Left kidney (tissue), 2 donors: ENCODE measurements around the gene PURA. TPM values are rescaled to one million over a fixed set of nuclear protein-coding genes. Genes with fewer than 3 reads are reported as not detected.

ENCODE experiments used
- DNase-seq: peaks from one replicate; pipeline ENCODE4 v3.0.0-alpha.2; 2013
- polyA plus RNA-seq: library from polyadenylated mRNA; unstranded; fragments of 120-200 nt; gene quantifications from one replicate; pipeline ENCODE4 v1.2.1, GENCODE V29; 2013; ENCODE audit not compliant: insufficient read length

PURA gene
- polyA plus RNA-seq, 1 donor, result 13.0 TPM

DNA sequence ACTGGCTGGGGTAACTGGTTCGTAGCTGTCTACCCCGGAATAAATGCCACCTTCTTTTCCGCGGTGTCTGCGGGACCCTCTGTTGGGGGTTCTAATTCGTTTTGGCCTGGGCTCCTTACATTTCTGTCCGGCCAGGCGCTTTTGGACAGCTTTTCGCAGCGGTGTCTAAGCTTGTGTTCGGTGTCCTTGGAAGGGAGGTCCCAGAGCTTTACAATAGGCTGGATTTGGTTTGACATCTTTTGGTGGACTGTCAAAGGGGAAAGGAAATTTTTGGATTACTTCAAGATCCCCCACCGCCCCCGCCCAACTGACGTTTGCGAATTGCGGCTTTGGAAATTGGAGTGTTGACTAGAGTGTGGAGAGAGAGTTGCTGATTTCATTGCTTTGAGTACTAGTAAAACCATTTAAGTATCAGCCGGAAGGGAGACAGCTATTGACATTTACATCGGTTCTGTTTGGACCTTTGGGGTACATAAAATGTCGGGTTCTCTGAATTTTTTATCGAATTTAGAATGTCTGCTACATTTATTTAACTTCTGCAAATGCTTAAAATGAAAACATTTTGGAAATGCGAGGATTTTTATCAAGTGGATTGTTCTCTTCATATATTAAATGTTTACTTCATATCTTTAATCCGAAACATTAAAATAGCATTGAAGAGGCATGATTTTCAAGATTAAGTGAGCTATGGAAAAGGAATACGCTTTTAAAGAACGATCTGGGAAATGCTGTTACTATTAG lies 4.7 kb upstream of the PURA start:
- DNase-seq, result peak; percentile 39

DNA sequence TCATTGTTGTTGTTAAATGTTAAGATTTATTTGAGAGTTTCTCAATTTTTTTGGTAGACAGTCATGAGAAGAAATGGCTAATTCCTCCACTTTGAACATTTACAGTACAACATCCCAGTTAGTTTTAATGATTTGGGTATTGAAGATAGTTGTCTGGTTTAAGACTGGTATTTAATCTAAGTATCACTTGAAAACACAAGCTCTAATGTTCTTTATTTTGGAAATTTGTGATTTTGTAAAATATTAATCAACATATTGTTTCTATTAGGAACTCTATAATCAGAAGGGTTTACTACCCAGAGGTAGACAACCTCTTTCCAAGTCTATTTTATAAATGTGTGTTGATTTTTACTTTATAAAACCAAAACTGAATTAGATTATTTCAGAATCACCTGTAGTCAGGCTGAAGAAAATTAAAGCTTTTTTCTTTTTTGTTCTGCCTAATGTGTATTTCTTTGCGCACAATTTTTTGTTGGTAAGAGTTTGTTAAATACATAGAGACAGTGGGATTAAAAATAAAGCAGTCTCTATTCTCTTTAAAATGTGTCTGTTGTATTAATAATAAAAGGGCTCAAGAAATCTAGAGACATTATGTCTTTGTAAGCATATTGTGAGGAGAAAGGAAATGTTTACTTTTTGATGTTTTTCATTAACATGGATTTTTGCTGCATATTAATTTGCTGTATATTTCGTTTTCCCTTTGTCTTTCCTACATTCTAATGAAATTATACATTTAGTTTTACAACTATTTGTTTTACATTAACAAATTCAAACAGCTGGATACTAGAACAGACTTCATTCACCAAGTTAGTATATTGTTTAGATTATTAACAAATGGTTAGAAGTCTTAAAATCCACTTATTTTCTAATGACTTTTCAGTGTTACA lies 3.9 kb upstream of the PURA start:
- peak; percentile 43 for DNase-seq

DNA sequence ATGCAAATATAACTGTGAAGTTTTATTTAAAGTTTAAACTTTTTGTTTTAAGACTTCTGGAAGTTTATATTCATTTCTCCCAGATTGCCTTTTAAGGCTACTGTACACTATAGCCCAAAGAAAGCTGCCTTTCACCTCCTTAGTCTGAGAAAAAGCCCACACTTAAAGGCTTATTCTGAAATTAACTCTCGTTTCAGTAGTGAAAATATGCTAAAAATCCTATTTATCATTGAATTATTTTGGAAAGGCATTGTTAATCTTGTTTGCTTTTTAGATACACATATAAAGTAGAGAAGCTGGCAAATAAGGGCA lies 3.3 kb upstream of the PURA start:
- DNase-seq, result peak; percentile 37

DNA sequence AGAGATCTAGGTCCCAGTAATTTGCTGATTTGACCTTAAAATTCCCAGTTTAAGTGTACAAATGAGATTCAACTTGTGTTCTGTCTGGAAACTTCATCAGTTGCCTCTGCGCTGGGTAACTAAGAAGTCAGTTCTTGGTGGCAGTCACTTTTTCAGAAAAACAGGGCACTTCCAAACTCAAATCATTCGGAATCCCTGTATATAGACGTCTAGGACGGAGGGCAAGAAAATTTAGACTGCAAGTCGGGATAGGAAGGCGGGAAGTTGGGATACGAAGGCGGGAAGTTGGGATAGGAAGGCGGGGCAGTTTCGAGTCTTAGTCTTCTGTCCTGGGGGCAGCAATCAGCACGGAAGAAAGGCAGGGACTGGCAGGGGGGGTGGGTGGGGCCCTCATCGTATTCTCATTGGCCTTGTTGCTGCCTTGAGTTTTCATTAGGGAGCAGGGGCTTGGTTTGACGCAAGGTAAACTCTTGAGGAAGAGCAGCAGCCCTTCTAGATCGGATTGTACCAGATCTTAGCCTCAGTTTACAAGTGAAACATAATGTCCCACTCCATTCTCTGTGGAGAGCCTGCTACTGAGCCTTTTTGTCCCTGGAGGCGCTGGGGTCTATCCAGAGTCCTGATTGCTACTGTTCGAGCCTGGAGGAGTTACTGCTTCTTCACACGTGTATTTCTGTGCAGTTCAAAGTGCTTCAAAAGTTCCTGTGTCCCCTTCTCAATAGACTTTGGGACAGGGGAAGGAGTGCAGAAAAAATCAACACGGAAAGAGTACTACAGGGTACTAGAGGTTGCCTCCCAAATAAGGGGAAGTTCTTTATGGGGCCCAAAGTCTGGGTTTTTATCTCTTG lies 2.7 kb upstream of the PURA start:
- DNase-seq, result no peak

DNA sequence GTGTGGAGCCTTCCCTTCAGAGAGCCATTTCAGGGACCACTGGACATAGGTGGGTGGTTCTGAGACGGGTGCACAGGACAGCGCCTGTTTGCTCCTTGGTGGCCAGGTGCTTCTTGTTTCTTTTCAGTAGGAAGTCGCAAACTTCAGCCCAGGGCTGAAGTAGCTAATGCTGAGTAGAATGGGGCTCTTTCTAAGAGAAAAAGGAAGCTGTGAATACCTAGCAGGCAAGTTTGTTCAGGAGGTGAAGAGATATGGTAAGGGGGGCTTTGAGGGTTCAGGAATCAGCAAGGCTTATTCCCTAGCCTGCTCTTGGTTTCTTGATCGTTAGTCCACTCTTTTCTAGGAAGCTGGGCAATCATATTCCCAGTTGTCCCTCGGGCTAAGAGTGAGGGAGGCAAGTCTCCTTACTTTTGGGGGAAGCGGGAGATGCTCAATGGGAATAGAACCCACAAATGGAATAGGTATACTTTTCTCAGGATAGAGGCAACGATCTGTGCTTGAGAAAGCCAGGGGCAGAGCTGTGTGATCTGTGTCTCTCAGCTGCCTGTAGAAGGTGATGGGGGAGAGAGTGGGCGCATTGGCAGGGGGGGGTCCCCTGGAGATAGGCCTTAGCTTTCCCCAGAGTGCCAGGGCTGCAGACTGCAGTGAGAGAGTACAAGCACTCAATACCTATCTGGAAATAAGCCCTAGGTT lies 1.9 kb upstream of the PURA start:
- no peak for DNase-seq

DNA sequence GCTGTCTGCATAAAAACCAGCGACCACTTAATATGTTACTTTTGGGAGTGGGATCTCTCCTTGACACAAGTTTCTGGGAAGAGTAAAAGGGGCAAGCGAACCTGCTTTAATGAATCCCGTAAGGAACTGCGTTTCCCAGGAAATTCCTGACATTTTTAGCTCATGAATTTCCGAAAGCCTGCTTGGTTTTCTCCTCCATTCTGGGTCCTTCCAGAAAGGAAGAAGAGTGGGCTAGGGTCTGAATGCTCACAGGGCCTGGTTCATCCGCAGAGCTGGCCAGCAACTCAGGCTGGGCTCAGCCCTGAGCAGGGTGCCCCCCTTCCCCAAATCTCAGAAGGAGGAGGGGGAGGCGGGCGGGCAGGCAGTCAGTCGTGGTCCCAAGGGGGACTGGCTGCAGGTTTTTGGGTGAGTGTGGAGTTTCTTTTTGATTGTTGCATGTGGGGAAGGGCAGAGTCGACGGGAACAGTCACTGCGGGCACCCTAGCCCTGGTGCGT lies 1.2 kb upstream of the PURA start:
- no peak for DNase-seq

DNA sequence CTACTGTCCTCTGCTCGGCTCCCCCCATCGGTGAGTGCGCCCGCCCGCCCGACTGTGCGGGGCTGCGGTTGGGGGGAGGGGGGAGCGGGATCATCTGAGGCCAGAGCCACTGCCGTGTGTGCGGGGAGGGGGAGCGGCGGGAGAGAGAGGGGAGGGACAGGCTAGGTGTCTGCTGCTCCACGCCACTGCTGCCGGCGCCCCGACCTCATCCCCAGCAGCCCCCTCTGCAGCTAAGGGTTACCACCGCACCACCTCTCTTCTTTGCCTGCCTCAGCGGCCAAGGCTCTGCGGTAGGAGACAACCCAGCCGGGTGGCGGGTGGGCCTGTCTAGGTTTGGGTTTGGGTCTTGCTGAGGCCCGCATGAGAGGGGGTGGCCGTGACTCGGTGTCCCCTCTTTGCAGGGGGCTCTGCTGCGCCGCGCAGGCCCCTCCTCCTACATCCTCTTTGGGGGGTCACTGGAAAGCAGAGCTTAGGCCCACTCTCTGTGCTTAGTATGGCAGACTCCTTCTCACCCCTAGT lies 670 bp upstream of the PURA start:
- no peak for DNase-seq

DNA sequence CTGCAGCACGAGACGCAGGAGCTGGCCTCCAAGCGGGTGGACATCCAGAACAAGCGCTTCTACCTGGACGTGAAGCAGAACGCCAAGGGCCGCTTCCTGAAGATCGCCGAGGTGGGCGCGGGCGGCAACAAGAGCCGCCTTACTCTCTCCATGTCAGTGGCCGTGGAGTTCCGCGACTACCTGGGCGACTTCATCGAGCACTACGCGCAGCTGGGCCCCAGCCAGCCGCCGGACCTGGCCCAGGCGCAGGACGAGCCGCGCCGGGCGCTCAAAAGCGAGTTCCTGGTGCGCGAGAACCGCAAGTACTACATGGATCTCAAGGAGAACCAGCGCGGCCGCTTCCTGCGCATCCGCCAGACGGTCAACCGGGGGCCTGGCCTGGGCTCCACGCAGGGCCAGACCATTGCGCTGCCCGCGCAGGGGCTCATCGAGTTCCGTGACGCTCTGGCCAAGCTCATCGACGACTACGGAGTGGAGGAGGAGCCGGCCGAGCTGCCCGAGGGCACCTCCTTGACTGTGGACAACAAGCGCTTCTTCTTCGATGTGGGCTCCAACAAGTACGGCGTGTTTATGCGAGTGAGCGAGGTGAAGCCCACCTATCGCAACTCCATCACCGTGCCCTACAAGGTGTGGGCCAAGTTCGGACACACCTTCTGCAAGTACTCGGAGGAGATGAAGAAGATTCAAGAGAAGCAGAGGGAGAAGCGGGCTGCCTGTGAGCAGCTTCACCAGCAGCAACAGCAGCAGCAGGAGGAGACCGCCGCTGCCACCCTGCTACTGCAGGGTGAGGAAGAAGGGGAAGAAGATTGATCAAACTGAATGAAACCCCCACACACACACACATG lies 654 bp downstream of the PURA start:
- DNase-seq, result peak; percentile 53

DNA sequence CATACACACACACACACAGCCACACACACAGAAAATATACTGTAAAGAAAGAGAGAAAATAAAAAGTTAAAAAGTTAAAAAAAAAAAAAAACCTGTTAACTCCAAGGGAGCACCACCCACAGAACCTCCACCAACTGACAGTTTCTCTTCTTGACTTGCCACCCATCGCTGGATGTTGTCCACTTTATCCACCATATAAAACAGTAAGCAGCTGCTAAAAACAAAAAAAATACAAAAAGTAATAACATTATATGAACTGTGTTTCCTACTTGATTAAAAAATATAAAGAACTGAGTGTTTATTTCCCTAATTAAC lies 1.2 kb downstream of the PURA start:
- no peak for DNase-seq

DNA sequence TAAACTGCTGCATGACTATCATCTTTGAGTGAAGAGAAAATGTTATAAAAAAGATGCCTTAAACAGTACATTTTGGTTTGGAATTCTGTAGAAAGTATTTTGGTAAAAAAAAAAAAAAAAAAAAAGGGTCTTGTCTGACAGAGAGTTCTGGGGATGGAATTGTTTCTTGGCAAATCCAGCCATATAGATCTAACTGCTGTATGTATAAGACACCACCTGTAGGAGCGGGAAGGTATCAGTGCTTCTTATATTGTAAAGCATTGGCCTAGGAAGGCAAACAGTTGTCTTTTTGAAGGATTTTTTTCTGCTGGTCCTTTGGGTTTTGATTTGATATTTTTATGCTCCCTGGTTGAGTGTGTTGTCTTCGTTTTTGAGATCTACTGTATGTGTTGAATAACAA lies 2.8 kb downstream of the PURA start:
- no peak for DNase-seq

DNA sequence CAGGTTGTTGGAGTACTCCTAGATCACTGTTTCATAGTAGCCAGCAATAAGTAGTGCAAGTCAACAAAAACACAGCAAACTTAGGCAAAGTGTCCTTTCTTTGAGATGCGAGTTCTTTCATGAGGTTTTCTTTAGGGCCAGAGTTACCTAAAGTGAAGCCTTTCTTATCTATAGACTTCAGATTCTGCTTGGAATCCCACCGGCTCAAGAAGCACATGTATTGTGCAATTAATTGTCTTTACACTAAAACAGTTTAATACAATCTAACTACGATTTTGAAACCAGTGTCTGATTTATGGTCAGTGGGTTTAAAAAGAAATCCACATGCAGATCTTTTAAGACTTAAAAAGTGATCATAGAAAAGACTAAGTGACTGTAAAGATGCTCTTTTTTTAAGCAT lies 3.6 kb downstream of the PURA start:
- no peak for DNase-seq

DNA sequence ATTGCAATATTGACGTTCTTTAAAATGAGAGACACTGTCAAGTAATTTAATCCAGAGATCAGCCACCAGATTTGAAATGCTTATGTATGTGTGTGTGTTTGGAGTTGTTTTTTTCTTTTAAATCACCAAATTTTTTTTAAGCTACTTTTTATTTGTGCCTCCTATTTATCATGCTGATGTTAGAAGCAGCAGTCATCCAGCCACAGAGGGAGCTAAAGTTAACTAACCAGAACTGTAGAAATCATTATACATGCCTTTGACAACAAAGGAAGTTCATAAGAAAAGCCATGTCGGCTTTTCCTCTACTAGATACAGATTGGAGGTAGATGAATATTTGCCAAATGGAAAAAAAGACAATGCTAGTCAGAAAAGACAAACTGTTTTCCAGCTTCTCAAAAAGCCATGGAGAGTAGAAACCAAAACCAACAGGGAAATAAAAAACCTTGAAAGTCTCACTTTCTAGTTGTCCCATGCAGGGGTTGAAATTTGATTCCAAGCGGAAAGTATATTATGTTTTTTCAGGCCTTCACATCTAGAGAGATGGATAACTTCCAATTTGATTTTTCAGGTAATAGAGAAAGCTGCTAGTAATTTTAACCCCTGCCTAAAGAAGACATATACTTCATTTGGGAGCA lies 4.5 kb downstream of the PURA start:
- no peak for DNase-seq

DNA sequence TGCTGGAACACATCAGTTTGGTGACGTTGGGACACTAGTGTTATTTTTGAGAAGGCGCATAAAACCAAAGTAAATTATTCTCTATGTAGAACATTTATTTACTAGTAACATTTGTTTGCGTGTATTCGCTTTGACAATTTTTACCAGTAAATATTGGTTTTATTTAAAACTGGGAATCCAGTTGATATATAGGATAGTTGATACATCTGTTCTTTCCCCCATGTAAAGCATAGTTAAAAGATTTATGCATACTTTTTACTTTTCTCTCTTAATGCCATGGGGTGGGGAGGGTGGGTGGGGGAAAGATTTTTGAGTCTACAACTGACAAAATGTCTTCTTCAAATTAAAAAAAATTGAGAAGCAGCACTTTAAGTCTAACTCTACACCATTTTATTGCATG lies 11.7 kb downstream of the PURA start, which contains the start of gene IGIP:
IGIP (plus strand) TSS at position 301 of the 400 bp plus-strand sequence. CDS start 2,540 bp downstream, outside the sequence.
- no peak for DNase-seq

DNA sequence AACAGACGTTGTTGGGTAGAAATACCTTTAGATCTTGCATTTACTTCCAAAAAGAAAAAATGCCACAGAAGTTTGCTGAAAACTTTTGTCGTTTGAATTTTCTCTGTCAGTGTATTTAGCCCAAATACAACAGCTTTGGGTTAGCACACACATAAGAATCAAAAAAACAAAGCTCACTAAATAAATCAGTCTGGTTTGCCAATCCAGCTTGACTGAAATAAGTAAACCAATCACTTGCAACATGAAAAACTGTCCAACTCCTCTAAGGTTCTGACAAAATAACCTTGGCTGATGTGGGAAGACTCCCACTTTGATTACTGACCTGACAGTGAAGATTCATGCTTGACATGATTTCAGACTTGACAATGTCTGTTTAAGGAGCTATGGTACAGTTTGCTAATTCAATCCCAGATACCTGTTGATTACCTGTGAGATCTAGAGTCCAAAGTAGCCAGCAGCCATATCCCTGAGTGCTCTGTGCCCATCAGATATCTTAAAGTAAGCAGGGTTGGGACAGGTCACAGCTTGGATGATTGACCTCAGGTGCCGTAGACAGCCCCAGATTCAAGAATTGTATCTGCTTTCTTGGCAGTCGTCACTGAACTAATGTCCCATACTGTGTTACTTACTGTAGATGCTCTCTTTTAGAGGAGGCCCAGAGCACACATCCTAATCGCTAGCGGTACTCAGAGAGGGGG lies 12.6 kb downstream of the PURA start:
- DNase-seq, result no peak

DNA sequence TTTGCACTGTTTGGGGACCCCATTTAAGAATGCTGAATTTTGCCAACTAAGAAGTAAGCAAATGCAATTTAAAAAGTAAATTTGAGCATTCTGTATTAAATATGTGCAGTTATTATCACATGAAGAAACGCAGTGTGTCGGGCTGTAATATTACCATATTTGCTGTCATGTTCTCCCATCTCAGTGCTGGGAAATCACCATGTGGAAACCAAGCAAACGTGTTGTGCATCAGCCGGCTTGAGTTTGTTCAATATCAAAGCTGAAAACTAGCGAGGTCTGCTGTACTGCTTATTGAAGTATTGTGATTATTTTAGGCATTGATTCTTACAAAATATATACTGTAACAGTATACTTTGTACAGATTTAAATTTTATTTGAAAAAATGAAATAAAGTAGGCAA lies 14.5 kb downstream of the PURA start:
- no peak for DNase-seq

DNA sequence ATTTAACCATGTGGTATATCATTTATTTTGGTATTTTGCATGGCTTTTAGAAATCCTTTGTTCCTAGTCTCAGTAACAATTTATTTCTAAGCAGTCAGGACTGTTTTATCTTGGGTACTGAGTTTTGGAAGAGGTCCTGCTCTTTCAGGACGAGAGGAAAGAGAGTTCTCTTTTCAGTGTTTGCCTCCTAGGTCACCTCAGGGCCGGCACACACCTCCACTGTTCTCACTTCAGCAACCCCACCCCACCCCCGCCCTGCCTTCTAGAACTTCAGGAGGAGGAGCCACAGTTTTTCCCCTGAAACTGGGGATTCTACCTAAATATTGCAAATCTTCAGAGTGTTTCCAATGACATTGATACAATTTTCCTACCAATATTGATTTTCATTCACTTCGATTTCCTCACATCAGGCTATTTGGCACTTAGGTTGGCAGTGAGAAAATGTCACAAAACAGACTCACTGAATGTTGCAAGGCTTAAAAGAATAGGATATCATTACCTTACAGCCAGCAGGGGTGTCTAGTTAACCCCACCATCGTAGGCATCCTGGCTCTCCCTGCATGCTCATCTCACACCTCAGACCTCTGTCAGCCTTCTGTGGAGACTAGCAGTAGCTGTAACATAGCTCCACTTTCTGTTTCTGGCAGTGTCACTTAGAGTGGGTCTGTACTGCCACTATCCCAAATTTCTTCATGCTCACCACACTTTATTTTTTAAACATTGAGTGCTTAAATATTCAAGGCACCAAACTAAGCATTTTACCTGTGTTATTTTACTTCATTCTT lies 17.2 kb downstream of the PURA start:
- DNase-seq, result no peak

DNA sequence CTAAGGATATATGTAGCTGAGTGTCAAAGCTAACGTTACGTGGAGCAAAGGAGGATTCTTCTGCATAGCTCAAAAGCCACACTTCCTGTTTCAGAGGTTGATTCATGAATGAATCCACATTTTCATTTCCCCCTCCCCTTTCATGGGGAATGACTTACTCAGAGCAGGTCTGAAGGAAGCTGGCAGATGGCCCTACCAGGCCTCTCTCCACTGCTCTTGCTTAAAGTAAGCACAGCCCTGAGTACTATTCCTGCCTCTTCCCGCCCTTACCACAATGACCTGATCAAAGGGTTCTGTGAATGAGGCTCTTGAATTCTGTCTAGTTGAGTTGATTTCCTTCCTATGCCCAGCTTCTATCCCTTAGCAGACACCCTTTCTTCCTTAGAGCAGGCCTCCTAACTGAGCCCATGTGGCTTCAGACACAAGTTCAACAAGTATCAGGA lies 18.1 kb downstream of the PURA start:
- DNase-seq, result no peak

DNA sequence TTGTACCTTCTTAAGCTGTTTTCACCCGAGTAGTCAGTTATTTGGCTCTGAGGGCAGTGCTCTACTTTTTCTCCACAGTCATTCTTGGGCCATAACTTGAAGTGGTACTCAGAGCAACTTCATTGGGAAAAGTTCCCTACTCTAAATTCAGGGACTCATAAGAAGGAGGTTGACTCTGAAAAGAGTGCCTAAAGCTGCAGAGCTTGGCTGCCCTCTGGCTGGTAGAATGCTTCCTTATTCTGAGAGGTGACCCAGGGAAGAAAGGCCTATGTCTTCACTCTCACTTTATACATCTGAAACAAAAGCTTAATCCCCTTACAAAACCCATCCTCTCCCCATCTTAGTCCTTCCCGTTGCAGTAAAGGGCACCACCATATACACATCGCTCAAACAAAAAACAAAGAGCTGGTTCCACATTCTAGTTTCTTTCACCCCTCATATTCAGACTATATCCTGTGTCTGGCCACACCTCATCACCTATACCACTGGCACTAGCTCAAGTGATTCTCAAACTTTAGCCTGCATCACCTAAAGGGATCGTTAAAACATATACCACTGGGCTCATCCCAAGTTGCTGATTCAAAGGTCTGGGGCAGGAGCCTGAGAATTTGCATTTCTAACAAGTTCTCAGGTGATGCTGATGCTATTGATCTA lies 19.7 kb downstream of the PURA start:
- DNase-seq, result no peak
